Measurements from ENCODE around the gene LRCH1.

Gene LRCH1

GRCh38 chr13:46615888-46616531, 63.0 kb downstream of the LRCH1 start:
- no peak for DNase-seq (ENCODE audit: low read depth)

DNA sequence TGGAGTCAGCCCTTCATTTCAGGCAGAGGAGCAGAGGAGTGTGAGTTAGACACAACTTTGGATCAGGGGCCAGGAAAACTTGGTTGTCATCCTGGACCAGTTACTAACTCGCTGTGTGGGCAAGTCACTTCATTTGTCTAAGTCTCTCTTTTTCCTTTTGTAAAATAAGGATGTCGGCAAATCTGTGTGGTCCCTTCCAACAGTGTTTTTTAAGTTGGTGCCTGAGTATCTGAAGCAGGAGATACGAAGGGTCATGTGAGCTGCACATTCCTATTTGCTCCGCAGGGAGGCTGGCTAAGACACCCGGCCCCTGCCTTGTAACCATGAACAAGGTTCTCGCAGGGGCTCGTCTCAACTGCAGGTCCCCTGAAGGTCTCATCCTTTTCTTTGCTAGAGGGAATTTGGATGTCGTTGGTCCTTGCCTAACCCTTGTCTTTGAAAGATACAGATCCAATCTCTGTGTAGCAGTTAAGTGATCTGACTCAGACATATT, 64.3 kb downstream of the LRCH1 start:
- no peak for DNase-seq (ENCODE audit: low read depth)

DNA sequence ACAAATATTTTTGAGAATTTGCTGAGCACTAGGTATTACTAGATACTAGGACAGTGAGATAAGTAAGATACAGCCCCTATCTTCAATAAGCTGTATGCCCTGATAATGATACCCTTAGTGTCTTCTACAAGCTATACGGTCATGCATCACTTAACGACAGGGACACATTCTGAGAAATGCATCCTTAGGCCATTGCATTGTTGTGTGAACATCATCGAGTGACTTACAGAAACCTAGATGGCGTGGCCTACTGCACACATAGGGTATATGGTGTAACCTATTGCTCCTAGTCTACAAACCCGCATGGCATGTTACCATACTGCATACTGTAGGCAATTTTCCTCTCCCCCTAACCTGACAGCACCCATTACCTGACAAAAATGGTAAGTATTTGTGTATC, 64.9 kb downstream of the LRCH1 start:
- no peak for DNase-seq (ENCODE audit: low read depth)

DNA sequence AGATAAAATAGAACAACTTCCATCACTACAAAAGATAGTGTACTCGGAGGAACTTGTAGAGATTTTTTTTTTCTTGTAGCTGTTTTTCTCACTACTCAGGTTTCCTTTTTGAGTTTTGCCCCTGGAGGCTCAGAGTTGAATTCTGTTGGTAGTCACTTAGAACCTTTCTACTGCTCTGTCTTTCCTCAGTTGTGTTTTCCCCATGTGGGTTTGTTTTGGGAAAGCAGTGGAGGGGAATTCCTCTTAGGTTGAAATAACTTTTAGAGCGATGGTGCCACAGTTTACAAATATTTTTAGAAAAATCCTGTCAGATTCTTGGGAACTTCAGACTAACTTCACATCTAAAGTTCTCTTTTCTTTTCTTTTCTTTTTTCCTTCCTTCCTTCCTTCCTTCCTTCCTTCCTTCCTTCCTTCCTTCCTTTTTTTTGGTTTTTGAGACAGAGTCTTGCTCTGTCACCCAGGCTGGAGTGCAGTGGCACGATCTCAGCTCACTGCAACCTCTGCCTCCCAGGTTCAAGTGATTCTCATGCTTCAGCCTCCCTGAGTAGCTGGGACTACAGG, 65.8 kb downstream of the LRCH1 start:
- DNase-seq (ENCODE audit: low read depth): no peak

- DNase-seq (ENCODE audit: low read depth): no peak
These were observed 67.1 kb downstream of the LRCH1 start for GRCh38 chr13:46620029-46620428.

GRCh38 chr13:46620471-46620870, 67.5 kb downstream of the LRCH1 start:
- DNase-seq (ENCODE audit: low read depth): no peak

DNA sequence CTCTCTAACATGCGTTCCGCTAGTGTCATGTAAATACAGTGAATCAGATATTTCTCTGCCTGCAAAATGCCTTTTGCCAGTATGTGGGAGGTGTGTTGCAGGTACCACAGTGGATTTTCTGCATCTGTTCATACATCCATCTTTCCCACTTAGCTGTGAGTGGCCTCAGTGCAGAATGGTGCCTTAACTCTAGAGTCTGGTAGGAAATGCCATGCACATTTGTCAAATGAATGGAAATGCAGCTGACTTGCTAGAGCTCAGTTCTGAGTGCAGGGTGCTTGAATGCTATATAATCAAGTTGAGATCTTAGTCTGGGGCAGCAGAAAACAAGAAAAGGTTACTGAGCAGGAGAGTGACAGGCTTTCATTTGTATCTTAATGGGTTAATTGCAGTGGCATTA, 68.2 kb downstream of the LRCH1 start:
- DNase-seq (ENCODE audit: low read depth): no peak

GRCh38 chr13:46621792-46622629, 69.0 kb downstream of the LRCH1 start:
- DNase-seq (ENCODE audit: low read depth): no peak

- DNase-seq (ENCODE audit: low read depth): no peak
These were observed 69.8 kb downstream of the LRCH1 start for GRCh38 chr13:46622630-46623256.

DNA sequence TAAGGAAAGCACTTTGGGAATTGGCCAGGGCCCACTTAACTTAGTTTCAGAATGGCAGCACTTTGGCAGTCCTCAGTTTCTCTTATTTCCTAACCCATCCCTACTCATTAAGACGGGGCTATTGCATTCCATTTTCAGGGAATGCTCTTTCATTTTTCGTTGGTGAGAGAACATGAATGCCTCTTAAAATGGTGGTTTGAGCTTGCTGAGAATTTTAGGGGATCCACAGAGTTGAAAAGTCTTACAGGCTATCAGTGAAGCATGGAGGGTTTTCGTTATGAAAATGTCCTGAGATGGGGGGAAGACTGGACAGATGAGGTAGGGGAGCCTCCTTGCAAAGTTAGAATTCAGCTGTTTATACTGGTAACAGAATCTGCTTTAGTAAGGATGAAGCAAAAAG, 71.4 kb downstream of the LRCH1 start:
- no peak for DNase-seq (ENCODE audit: low read depth)

GRCh38 chr13:46624821-46625220, 71.9 kb downstream of the LRCH1 start:
- DNase-seq (ENCODE audit: low read depth): no peak

- DNase-seq (ENCODE audit: low read depth): no peak
These were observed 74.5 kb downstream of the LRCH1 start for GRCh38 chr13:46627462-46627861.

DNA sequence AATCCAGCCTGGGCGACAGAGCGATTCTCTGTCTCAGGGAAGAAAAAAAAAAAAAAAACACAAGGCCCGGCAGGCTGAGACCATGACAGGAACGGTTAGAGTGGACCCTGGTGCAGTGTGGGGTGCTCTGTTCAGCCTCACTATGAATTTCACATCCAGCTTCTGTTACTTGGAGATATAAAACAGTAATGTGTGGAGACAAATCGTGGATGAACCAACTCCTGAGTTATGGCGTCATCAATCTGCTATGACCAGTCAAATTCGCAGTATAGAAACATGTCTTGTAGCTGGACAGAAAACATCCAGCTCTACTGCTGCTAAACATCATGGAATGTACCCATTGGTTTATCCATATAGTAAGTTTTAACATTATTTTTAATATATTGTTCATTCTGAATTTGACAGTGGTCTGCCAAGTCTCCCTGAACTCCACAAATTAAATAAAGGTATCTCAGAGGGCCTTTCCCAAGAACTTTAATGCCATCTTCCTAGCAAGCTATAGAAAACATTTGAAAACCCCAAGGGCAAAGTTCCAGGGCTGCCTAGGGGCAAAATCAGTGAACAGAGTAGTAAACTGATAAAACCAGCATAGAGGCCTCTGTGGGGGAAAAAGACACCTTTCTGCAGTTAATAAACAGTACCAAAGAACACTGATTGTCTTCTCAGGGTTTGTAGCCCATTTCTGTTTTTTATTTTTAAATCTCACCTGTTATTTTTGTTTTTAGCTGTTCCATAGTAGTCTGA, 75.8 kb downstream of the LRCH1 start:
- DNase-seq (ENCODE audit: low read depth): no peak

DNA sequence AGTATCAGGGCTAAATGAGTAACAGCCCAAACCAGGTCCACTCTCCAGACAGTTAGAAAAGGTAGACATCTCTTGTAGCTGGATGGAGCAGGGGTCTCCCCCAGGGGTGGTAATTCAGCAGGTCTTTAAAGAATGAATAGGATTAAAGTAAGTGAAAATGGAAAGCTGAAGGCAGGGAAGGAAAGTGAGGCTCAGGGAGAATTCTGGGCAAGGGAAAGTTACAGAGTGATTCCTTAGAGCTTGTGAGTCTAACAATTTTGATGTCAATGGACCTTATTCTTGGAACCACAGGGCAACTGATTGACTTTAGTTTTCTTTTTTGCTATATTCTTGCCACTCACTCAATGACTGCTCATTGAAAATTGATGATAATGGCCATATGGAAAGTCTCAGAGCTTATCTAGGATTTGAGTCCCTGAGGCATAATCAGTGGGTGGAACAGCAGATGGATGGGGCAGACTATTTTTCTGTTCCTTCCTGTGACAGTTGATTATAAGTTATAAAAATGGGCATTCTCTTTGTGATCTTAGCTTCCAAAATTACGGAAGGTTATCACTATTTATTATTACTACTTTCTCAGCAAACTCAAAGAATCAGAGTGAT, 76.9 kb downstream of the LRCH1 start:
- DNase-seq (ENCODE audit: low read depth): no peak

GRCh38 chr13:46630431-46631178, 77.6 kb downstream of the LRCH1 start:
- no peak for DNase-seq (ENCODE audit: low read depth)

GRCh38 chr13:46631179-46631542, 78.2 kb downstream of the LRCH1 start:
- DNase-seq (ENCODE audit: low read depth): no peak

GRCh38 chr13:46632176-46632575, 79.2 kb downstream of the LRCH1 start:
- no peak for DNase-seq (ENCODE audit: low read depth)

DNA sequence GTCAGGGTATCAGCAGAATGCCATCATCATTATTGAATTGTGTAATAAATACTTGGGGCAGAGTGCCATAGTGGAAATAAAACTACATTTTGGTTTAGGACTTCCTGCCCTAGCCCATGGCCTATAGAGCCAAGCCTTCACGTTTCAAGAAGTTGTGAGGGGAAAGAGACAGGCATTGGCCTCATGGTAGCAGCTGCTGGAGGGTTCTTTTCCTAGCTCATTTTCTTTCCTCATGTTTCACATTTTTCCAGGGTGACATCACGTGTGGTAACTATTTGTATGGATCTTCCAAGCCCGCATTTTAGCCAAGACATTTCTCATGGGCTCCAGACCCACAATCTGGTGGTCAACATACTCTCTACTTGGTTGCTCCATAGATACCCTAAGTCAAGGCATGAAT, 80.4 kb downstream of the LRCH1 start:
- no peak for DNase-seq (ENCODE audit: low read depth)

- no peak for DNase-seq (ENCODE audit: low read depth)
These were observed 83.5 kb downstream of the LRCH1 start for GRCh38 chr13:46636451-46636850.

GRCh38 chr13:46637213-46637612, 84.2 kb downstream of the LRCH1 start:
- DNase-seq (ENCODE audit: low read depth): no peak

GRCh38 chr13:46638262-46638661, 85.3 kb downstream of the LRCH1 start:
- no peak for DNase-seq (ENCODE audit: low read depth)
